ENCODE data around the gene EMILIN1.
"Not testable (repeated sequence)": the region's sequence is repeated elsewhere in the genome, so short reads cannot be mapped to it uniquely, and the experiment has no call there.

The EMILIN1 gene

GRCh38 chr2:27117995-27118524, 39.6 kb downstream of the EMILIN1 start:
- Histone ChIP-seq H3K36me3 (ENCODE audit: control insufficient read depth, insufficient read depth, low read length) (no peaks in the 10 kb centered on the region), H3K4me1 (ENCODE audit: control insufficient read depth, insufficient read depth, low read length, poor library complexity, severe bottlenecking) (no peaks in the 10 kb centered on the region), H3K27ac (ENCODE audit: low read depth, low read length, severe bottlenecking) (no peak overlapping the region), H3K9me3 (ENCODE audit: control insufficient read depth, low read length) (no peaks in the 10 kb centered on the region), H3K4me3 (ENCODE audit: extremely low read depth, insufficient read depth, low read length, poor library complexity, severe bottlenecking) (peak overlapping the region; percentile 23)
- 20 to 24% methylated on average over 4 to 10 of the region's 14 CpGs for WGBS, 2 experiments (ENCODE audit: insufficient coverage in 2 of 2)

DNA sequence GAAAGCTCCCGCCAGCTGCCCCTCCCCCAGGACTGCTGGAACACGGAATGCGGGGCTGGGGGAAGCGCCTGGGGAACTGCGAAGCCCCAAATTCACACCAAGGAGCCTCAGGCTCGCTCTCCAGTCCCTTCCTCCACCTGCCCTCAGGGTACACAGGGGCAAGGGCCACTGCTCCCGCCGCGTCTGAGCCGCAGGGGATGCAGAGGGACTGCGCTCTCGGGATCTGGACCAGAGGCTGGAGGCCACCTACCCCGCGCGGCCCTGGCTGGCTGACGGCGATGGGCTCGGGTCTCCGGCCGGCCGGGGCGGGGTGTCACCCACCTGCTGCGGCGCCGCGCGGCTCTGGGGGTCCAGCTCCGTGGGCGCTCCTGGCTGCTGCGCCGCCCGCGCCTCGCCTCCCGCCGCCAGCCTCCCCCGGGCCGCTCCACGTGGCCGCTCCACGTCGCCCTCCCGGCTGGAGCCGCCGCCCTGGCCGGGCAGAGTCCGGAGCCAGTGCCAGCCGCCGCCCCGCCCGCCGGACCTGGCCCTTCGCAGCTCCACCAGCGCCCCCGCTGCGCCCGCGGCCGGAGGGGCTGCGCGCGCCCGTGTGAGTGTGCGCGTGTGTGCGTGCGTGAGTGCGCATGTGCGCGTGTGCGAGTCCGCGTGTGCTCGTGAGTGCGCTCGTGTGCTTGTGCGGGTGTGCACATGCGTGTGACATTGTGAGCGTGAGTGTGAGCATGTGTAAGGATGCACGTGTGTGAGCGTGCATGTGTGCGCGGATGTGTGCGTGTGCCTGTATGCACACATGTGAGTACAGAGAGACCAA, 40.3 kb downstream of the EMILIN1 start, which contains the start of gene CGREF1:
Gene CGREF1 (minus strand): TSS at position 604 of the 805 bp plus-strand sequence. CDS start 14,762 bp downstream, outside the sequence.
- no peak within 1 kb of the TSS for H3K27ac ChIP-seq (ENCODE audit: low read depth, low read length, severe bottlenecking)
- no peaks in the 10 kb centered on the region for H3K9me3 ChIP-seq (ENCODE audit: control insufficient read depth, low read length)
- H3K4me1 ChIP-seq (ENCODE audit: control insufficient read depth, insufficient read depth, low read length, poor library complexity, severe bottlenecking) = no peaks in the 10 kb centered on the region
- 10 to 13% methylated on average over 70 to 73 of the region's 84 CpGs for WGBS, 2 experiments (ENCODE audit: insufficient coverage in 2 of 2)
- no peaks in the 10 kb centered on the region for H3K36me3 ChIP-seq (ENCODE audit: control insufficient read depth, insufficient read depth, low read length)
- H3K4me3 ChIP-seq (ENCODE audit: extremely low read depth, insufficient read depth, low read length, poor library complexity, severe bottlenecking) = peak within 1 kb of the TSS; percentile 23

DNA sequence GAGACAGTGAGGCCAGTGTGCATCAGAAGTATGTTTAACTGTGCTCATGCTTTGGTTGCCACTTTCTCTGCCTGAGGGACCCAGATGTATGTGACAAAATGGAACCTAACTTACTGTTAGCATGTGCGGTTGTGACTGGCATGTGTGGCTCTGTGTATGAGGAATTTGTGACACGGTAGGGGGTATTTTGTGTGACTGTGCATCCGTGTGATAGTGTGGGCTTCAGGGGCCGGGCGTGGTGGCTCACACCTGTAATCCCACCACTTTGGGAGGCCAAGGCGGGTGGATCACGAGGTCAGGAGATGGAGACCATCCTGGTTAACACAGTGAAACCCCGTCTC, 40.9 kb downstream of the EMILIN1 start:
- peak overlapping the region; percentile 23 for H3K4me3 ChIP-seq (ENCODE audit: extremely low read depth, insufficient read depth, low read length, poor library complexity, severe bottlenecking)
- H3K4me1 ChIP-seq (ENCODE audit: control insufficient read depth, insufficient read depth, low read length, poor library complexity, severe bottlenecking); H3K27ac ChIP-seq (ENCODE audit: low read depth, low read length, severe bottlenecking); H3K36me3 ChIP-seq (ENCODE audit: control insufficient read depth, insufficient read depth, low read length); H3K9me3 ChIP-seq (ENCODE audit: control insufficient read depth, low read length): not testable (repeated sequence)
- WGBS, 2 experiments (ENCODE audit: insufficient coverage in 2 of 2) = 92 to 98% methylated on average over 5 to 7 of the region's 8 CpGs

DNA sequence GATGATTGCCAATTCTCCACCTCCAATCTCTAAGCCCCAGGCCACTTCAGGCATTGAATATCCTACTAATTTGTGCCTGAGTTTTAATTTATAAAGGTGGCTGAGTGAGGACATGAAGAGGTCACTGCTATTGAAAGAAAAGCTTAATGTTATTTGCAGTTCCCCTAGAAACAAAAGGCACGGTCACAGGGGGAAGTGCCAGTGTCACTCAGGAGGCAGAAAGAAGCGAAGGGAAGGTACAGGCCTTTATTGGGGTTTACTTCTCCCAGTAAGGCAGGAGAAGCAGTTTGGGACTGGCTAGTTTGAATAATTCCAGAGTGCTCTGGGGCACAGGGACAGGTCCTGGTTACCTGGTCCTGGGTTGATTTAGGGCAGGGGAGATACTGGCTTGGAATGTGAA, 43.5 kb downstream of the EMILIN1 start:
- Histone ChIP-seq H3K27ac (ENCODE audit: low read depth, low read length, severe bottlenecking) (no peak overlapping the region), H3K4me1 (ENCODE audit: control insufficient read depth, insufficient read depth, low read length, poor library complexity, severe bottlenecking) (no peaks in the 10 kb centered on the region), H3K9me3 (ENCODE audit: control insufficient read depth, low read length) (no peaks in the 10 kb centered on the region), H3K36me3 (ENCODE audit: control insufficient read depth, insufficient read depth, low read length) (no peaks in the 10 kb centered on the region), H3K4me3 (ENCODE audit: extremely low read depth, insufficient read depth, low read length, poor library complexity, severe bottlenecking) (no peak overlapping the region)
- WGBS, 2 experiments (ENCODE audit: insufficient coverage in 2 of 2) = 77 to 82% methylated on average over 2 of the region's 2 CpGs

DNA sequence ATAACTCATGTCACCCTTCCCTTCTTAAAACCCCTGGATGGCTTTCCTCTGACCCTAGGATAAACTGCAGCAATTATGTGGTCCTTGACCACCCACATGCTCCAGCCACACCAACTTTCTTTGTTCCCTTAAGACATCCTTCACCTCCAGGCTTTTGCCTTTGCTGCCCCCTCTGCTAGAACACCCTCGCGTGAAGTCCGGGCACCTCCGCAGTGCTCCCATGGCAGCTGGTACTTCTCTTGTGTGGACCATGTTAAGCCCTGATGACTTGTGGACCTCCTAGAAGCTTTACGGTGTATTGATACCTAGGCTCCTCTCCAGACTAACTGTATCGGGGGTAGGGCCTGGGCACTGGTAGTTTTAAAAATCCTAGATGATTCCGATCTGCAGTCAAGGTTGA, 44.4 kb downstream of the EMILIN1 start:
- Histone ChIP-seq H3K4me1 (ENCODE audit: control insufficient read depth, insufficient read depth, low read length, poor library complexity, severe bottlenecking) (no peaks in the 10 kb centered on the region), H3K4me3 (ENCODE audit: extremely low read depth, insufficient read depth, low read length, poor library complexity, severe bottlenecking) (no peak overlapping the region), H3K36me3 (ENCODE audit: control insufficient read depth, insufficient read depth, low read length) (no peaks in the 10 kb centered on the region), H3K9me3 (ENCODE audit: control insufficient read depth, low read length) (no peaks in the 10 kb centered on the region), H3K27ac (ENCODE audit: low read depth, low read length, severe bottlenecking) (no peak overlapping the region)
- 88 to 94% methylated on average over 6 to 7 of the region's 7 CpGs for WGBS, 2 experiments (ENCODE audit: insufficient coverage in 2 of 2)

DNA sequence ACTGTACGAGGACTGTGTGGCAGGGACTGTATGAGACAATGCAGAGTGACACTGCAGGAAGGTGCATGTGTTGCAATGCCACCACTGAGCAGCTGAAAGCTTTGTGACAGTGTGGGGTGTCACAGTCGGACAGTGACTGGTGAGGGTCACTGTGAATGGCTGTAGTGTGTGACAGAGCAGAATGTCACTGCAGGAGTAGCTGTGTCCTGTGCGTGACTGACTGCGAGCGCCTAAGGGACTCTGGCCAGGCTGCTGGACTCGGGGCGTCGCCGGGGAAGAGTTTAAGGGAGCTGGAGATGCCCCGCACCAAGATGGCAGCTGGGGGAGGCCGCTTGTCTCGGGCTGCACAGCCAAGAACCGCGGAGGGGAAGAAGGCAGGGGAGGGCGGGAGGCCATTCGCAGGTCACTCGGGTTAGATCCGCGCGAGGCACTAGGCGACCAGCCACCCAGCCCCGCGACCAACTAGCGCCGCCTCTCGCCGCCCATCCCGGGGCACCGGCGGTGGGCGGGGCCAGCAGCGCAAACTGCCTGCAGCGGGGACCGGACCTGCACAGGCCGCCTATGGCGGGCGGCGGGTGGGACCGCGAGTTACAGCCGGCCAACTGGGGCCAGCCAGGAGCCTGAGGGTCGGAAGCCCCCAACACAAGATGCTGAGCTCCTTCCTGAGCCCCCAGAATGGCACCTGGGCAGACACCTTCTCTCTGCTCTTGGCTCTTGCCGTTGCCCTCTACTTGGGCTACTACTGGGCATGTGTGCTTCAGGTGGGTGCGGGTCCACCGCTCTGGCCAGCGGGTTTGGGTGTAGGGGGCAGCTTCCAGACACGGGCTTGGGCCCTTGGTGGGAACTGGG, 45.1 kb downstream of the EMILIN1 start, which contains the start of gene ABHD1:
Gene ABHD1 (plus strand): TSS at position 514 of the 849 bp plus-strand sequence. CDS start 134 bp downstream, at position 648.
- 14 to 16% methylated on average over 34 to 41 of the region's 47 CpGs for WGBS, 2 experiments (ENCODE audit: insufficient coverage in 2 of 2)
- H3K4me1 ChIP-seq (ENCODE audit: control insufficient read depth, insufficient read depth, low read length, poor library complexity, severe bottlenecking) = no peaks in the 10 kb centered on the region

DNA sequence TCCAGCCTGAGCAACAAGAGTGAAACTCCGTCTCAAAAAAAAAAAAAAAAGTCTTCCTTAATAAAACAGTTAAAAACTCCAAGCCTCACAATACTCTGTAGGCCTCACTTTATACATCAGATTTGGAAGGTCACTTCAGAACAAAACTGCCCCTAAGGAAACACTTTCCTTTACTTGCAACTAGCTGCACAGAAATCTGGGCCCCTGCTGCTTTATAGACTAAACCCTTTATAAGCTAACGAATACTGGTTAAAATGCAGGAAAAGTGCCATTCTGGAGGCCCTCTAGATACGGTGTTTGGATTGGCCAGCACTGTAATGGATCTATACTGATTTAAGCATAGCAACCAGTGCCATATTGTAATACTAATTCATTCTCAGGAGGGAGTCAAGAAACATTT, 46.7 kb downstream of the EMILIN1 start:
- Histone ChIP-seq H3K4me3 (ENCODE audit: extremely low read depth, insufficient read depth, low read length, poor library complexity, severe bottlenecking) (no peak overlapping the region), H3K27ac (ENCODE audit: low read depth, low read length, severe bottlenecking) (no peak overlapping the region), H3K36me3 (ENCODE audit: control insufficient read depth, insufficient read depth, low read length) (peaks cover 7% of the 10 kb centered on the region), H3K9me3 (ENCODE audit: control insufficient read depth, low read length) (no peaks in the 10 kb centered on the region), H3K4me1 (ENCODE audit: control insufficient read depth, insufficient read depth, low read length, poor library complexity, severe bottlenecking) (no peaks in the 10 kb centered on the region)
- 90 to 100% methylated on average over 2 to 3 of the region's 3 CpGs for WGBS, 2 experiments (ENCODE audit: insufficient coverage in 2 of 2)

More for the DNA sequence above, 45.1 kb downstream of the EMILIN1 start, which contains the start of gene ABHD1:
- Histone ChIP-seq H3K9me3 (ENCODE audit: control insufficient read depth, low read length) (no peaks in the 10 kb centered on the region), H3K4me3 (ENCODE audit: extremely low read depth, insufficient read depth, low read length, poor library complexity, severe bottlenecking) (peak within 1 kb of the TSS; percentile 42), H3K27ac (ENCODE audit: low read depth, low read length, severe bottlenecking) (no peak within 1 kb of the TSS), H3K36me3 (ENCODE audit: control insufficient read depth, insufficient read depth, low read length) (no peaks in the 10 kb centered on the region)

GRCh38 chr2:27126252-27126710, 47.9 kb downstream of the EMILIN1 start:
- WGBS, 2 experiments (ENCODE audit: insufficient coverage in 2 of 2) = 57 to 73% methylated on average over 3 to 5 of the region's 5 CpGs
- Histone ChIP-seq H3K4me1 (ENCODE audit: control insufficient read depth, insufficient read depth, low read length, poor library complexity, severe bottlenecking) (no peaks in the 10 kb centered on the region), H3K4me3 (ENCODE audit: extremely low read depth, insufficient read depth, low read length, poor library complexity, severe bottlenecking) (no peak overlapping the region), H3K36me3 (ENCODE audit: control insufficient read depth, insufficient read depth, low read length) (peaks cover 19% of the 10 kb centered on the region), H3K27ac (ENCODE audit: low read depth, low read length, severe bottlenecking) (no peak overlapping the region), H3K9me3 (ENCODE audit: control insufficient read depth, low read length) (no peaks in the 10 kb centered on the region)

GRCh38 chr2:27127883-27128667, 49.7 kb downstream of the EMILIN1 start:
- no peak overlapping the region for H3K27ac ChIP-seq (ENCODE audit: low read depth, low read length, severe bottlenecking)
- WGBS, 2 experiments (ENCODE audit: insufficient coverage in 2 of 2) = 88 to 90% methylated on average over 9 of the region's 9 CpGs
- H3K4me1 ChIP-seq (ENCODE audit: control insufficient read depth, insufficient read depth, low read length, poor library complexity, severe bottlenecking) = peaks cover 3% of the 10 kb centered on the region
- no peak overlapping the region for H3K4me3 ChIP-seq (ENCODE audit: extremely low read depth, insufficient read depth, low read length, poor library complexity, severe bottlenecking)
- H3K36me3 ChIP-seq (ENCODE audit: control insufficient read depth, insufficient read depth, low read length) = peaks cover 37% of the 10 kb centered on the region
- no peaks in the 10 kb centered on the region for H3K9me3 ChIP-seq (ENCODE audit: control insufficient read depth, low read length)
